HEK293 (cell line): ENCODE data around the gene AGAP3.
A peak's percentile ranks its signal among the peaks of the same experiment; 100 is the strongest.

Experiments used
- CTCF ChIA-PET: fragments of 350-600 bp; formaldehyde crosslinking; extraction: SDS; loops from one replicate; lab custom pipeline; 2021; ENCODE audit warnings: antibody characterized with exemption; lab: Yijun Ruan, JAX
- POLR2A ChIA-PET: fragments of 300-600 bp; formaldehyde crosslinking; extraction: SDS; loops from one replicate; lab custom pipeline; 2020; ENCODE audit warnings: antibody characterized with exemption, inconsistent platforms; lab: Yijun Ruan, JAX
- H3K27ac ChIP-seq: fragments of 200-500 bp; sonication (Bioruptor generic); 2 replicates; pipeline ENCODE4 v1.5.1; 2014; ENCODE audit warnings: low read depth, low read length, control low read depth, inconsistent platforms; ENCODE audit errors: extremely low read depth
- H3K36me3 ChIP-seq, 2 experiments: fragments of 200-500 bp in 1 of 2; sonication (Bioruptor generic) in 1 of 2; 1 replicate in 1 of 2; 2 replicates in 1 of 2; pipeline ENCODE4 v1.5.1; 2014 to 2017; ENCODE audit warnings: inconsistent platforms in 2 of 2, low read length in 2 of 2; ENCODE audit not compliant: control insufficient read depth in 2 of 2, insufficient read depth in 1 of 2
- H3K4me1 ChIP-seq: fragments of 200-500 bp; sonication (Bioruptor generic); 2 replicates; pipeline ENCODE4 v1.5.1; 2014; ENCODE audit warnings: mild to moderate bottlenecking, low read length, inconsistent platforms; ENCODE audit not compliant: control insufficient read depth, insufficient read depth
- H3K4me3 ChIP-seq: 2 replicates; pipeline ENCODE4 v1.5.1; 2011; ENCODE audit warnings: low read depth, mild to moderate bottlenecking, control low read depth, low read length, moderate library complexity
- H3K9me3 ChIP-seq: fragments of 200-500 bp; sonication (Bioruptor generic); 2 replicates; pipeline ENCODE4 v1.5.1; 2014; ENCODE audit warnings: low read depth, low read length, inconsistent platforms; ENCODE audit not compliant: control insufficient read depth, insufficient read depth
- EGR2 ChIP-seq: fragments of 450-650 bp; formaldehyde crosslinking; IDR thresholded peaks from 2 replicates; pipeline ENCODE4 v1.5.1; 2016; ENCODE audit warnings: low read depth, missing biosample characterization, missing genetic modification characterization
- GLI4 ChIP-seq: fragments of 450-650 bp; formaldehyde crosslinking; IDR thresholded peaks from 2 replicates; pipeline ENCODE4 v1.5.1; 2016; ENCODE audit warnings: missing biosample characterization, missing genetic modification characterization
- HOXC10 ChIP-seq: sonication (generic); formaldehyde crosslinking; IDR thresholded peaks from 2 replicates; pipeline ENCODE4 v1.8.1; 2023; ENCODE audit warnings: mild to moderate bottlenecking, missing genetic modification reagents
- KLF16 ChIP-seq: fragments of 450-650 bp; formaldehyde crosslinking; IDR thresholded peaks from 2 replicates; pipeline ENCODE4 v1.5.1; 2017; ENCODE audit warnings: missing biosample characterization, missing genetic modification characterization
- KLF9 ChIP-seq: fragments of 450-650 bp; formaldehyde crosslinking; IDR thresholded peaks from 2 replicates; pipeline ENCODE4 v1.5.1; 2016; ENCODE audit warnings: missing biosample characterization, missing genetic modification characterization, low read depth
- OSR2 ChIP-seq: fragments of 450-650 bp; formaldehyde crosslinking; IDR thresholded peaks from 2 replicates; pipeline ENCODE4 v1.5.1; 2016; ENCODE audit warnings: missing biosample characterization, missing genetic modification characterization
- SCRT2 ChIP-seq: fragments of 450-650 bp; formaldehyde crosslinking; IDR thresholded peaks from 2 replicates; pipeline ENCODE4 v1.5.1; 2016; ENCODE audit warnings: missing biosample characterization, missing genetic modification characterization
- SP2 ChIP-seq: fragments of 450-650 bp; formaldehyde crosslinking; IDR thresholded peaks from 2 replicates; pipeline ENCODE4 v1.5.1; 2016; ENCODE audit warnings: missing biosample characterization, missing genetic modification characterization
- SP3 ChIP-seq: fragments of 450-650 bp; formaldehyde crosslinking; IDR thresholded peaks from 2 replicates; pipeline ENCODE4 v1.5.1; 2016; ENCODE audit warnings: missing biosample characterization, missing genetic modification characterization
- YY2 ChIP-seq: fragments of 450-650 bp; formaldehyde crosslinking; IDR thresholded peaks from 2 replicates; pipeline ENCODE4 v1.5.1; 2016; ENCODE audit warnings: missing biosample characterization, missing genetic modification characterization
- ZBTB10 ChIP-seq: fragments of 450-650 bp; formaldehyde crosslinking; IDR thresholded peaks from 2 replicates; pipeline ENCODE4 v1.5.1; 2016; ENCODE audit warnings: missing biosample characterization, missing genetic modification characterization
- ZBTB48 ChIP-seq: fragments of 450-650 bp; formaldehyde crosslinking; IDR thresholded peaks from 2 replicates; pipeline ENCODE4 v1.5.1; 2016; ENCODE audit warnings: missing biosample characterization, missing genetic modification characterization
- ZBTB8A ChIP-seq: fragments of 450-650 bp; formaldehyde crosslinking; IDR thresholded peaks from 2 replicates; pipeline ENCODE4 v1.5.1; 2016; ENCODE audit warnings: missing biosample characterization, missing genetic modification characterization
- ZEB2 ChIP-seq: fragments of 450-650 bp; formaldehyde crosslinking; IDR thresholded peaks from 2 replicates; pipeline ENCODE4 v1.5.1; 2016; ENCODE audit warnings: missing biosample characterization, missing genetic modification characterization
- ZFP69B ChIP-seq: fragments of 450-650 bp; formaldehyde crosslinking; IDR thresholded peaks from 2 replicates; pipeline ENCODE4 v1.5.1; 2016; ENCODE audit warnings: missing biosample characterization, missing genetic modification characterization
- ZNF133 ChIP-seq: fragments of 450-650 bp; formaldehyde crosslinking; IDR thresholded peaks from 2 replicates; pipeline ENCODE4 v1.5.1; 2016; ENCODE audit warnings: missing biosample characterization, missing genetic modification characterization
- ZNF280C ChIP-seq: fragments of 450-650 bp; formaldehyde crosslinking; IDR thresholded peaks from 2 replicates; pipeline ENCODE4 v1.5.1; 2016; ENCODE audit warnings: missing biosample characterization, missing genetic modification characterization
- ZNF311 ChIP-seq: fragments of 450-650 bp; formaldehyde crosslinking; IDR thresholded peaks from 2 replicates; pipeline ENCODE4 v1.5.1; 2017; ENCODE audit warnings: missing biosample characterization, missing genetic modification characterization, borderline replicate concordance
- ZNF423 ChIP-seq: fragments of 450-650 bp; formaldehyde crosslinking; IDR thresholded peaks from 2 replicates; pipeline ENCODE4 v1.5.1; 2016; ENCODE audit warnings: missing biosample characterization, missing genetic modification characterization
- ZNF433 ChIP-seq: fragments of 450-650 bp; formaldehyde crosslinking; IDR thresholded peaks from 2 replicates; pipeline ENCODE4 v1.5.1; 2016; ENCODE audit warnings: missing biosample characterization, missing genetic modification characterization, low read depth
- ZNF501 ChIP-seq: fragments of 450-650 bp; formaldehyde crosslinking; IDR thresholded peaks from 2 replicates; pipeline ENCODE4 v1.5.1; 2016; ENCODE audit warnings: missing biosample characterization, missing genetic modification characterization
- ZNF521 ChIP-seq: fragments of 450-650 bp; formaldehyde crosslinking; IDR thresholded peaks from 2 replicates; pipeline ENCODE4 v1.5.1; 2017; ENCODE audit warnings: missing biosample characterization, mild to moderate bottlenecking, missing genetic modification characterization
- ZNF585B ChIP-seq: fragments of 450-650 bp; formaldehyde crosslinking; IDR thresholded peaks from 2 replicates; pipeline ENCODE4 v1.5.1; 2016; ENCODE audit warnings: missing biosample characterization, missing genetic modification characterization
- ZNF600 ChIP-seq: fragments of 450-650 bp; formaldehyde crosslinking; IDR thresholded peaks from 2 replicates; pipeline ENCODE4 v1.5.1; 2016; ENCODE audit warnings: missing biosample characterization, missing genetic modification characterization
- ZNF664 ChIP-seq: fragments of 450-650 bp; formaldehyde crosslinking; IDR thresholded peaks from 2 replicates; pipeline ENCODE4 v1.5.1; 2016; ENCODE audit warnings: missing biosample characterization, missing genetic modification characterization
- ZNF76 ChIP-seq: fragments of 450-650 bp; formaldehyde crosslinking; IDR thresholded peaks from 2 replicates; pipeline ENCODE4; 2016; ENCODE audit warnings: low read depth, missing biosample characterization, missing genetic modification characterization, borderline replicate concordance
- ZSCAN30 ChIP-seq: fragments of 450-650 bp; IDR thresholded peaks from 2 replicates; pipeline ENCODE4 v1.5.1; 2018; ENCODE audit warnings: missing biosample characterization, mild to moderate bottlenecking, missing genetic modification characterization, moderate library complexity
- TF ChIP-seq, protein P1 (sequence below): fragments of 450-650 bp; formaldehyde crosslinking; optimal IDR thresholded peaks from 2 replicates; pipeline ENCODE3; 2016; ENCODE audit warnings: missing biosample characterization, mild to moderate bottlenecking, missing genetic modification characterization
- TF ChIP-seq, protein P2 (sequence below): fragments of 450-650 bp; formaldehyde crosslinking; IDR thresholded peaks from 2 replicates; pipeline ENCODE4 v1.5.1; 2016; ENCODE audit warnings: missing biosample characterization, missing genetic modification characterization

Gene AGAP3

DNA sequence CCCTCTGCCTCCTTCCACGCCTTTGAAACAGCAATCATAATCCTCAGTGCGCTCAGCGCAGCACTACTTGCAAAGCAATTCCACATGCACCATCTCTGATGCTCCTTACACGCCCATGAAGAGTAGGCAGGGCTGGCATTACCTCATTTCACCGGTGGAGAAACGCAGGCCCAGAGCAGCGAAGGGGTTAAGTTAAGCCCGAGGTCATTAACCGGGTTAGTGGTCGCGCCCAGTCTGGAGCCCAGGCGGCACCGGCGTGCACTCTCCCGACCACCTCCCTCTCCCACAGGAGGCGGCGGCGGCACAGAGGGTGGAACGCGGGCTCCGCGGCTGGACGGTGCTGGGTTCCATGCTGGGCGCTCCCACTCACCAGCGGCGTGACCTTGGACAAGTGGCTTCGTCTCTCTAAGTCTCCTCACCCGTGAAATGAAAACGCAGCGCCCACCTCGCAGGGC, 6.2 kb upstream of the AGAP3 start (continued):
- no peak for TF ChIP-seq GLI4
- no peak for TF ChIP-seq ZNF280C (tag by site-specific recombination)
- TF ChIP-seq, all 188 proteins: peak for 28

DNA sequence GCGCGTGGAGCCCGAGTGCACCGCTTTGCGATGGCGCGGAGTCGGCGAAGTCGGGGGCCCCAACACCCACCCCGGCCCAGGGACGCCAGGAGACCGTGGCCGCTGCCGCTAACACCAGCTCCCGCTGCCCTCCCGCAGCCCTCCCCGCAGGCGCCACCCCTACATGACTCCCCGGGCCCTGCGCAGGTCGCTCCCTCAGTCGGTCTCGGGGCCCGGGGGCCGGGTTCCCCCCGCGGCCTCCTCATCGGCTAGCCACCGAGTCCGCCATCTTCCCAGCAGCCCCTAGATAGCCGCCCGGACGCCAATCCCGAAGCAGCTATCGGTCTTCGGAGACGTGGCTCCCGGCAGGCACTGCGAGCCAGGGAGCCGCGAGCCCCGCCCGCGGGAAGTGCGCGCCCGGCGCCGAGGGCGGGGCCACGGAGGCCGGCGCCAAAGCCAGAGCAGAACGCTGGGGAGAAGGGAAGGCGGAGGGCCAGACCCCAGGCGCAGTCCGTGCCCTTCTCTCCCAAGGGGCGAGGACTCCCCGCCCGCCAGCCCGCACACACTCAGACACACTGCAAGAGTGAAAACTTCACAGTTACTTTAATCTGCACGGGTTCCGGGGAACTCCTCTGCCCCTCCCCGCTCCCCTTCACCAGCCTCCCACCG, 5.6 kb upstream of the AGAP3 start, which contains the start of gene FASTK:
Gene FASTK, minus strand, starts transcription at position 288 of the 648 bp plus-strand sequence. Its CDS starts 43 bp downstream, at position 245.
- POLR2A ChIA-PET, result interaction anchor here (0.6 to 2.0 kb wide), 15 partner anchors 9 to 146 kb away, joined by 3 to 17 read pairs (median 5); partner anchors contain the start of genes ABCB8, ABCF2 and CDK5
- Histone ChIP-seq H3K4me3 (peak within 1 kb of the TSS; percentile 89), H3K27ac (peak within 1 kb of the TSS; percentile 75), H3K9me3 (no peaks in the 10 kb centered on the region), H3K36me3 (peaks cover 0 to 39% of the 10 kb centered on the region in 2 experiments; a peak in 1 of 3 replicates), H3K4me1 (peaks cover 7% of the 10 kb centered on the region; the same call in 1 of the 2 replicates)
- CTCF ChIA-PET, result interaction anchor here (0.6 to 1.6 kb wide), 5 partner anchors 8 to 36 kb away, joined by 3 to 8 read pairs (median 4); no protein-coding TSS in a partner anchor
- TF ChIP-seq YY2 (tag by site-specific recombination), result peak; percentile 83
- peak; percentile 98 for TF ChIP-seq ZNF600 (tag by site-specific recombination)
- TF ChIP-seq ZBTB48 (tag by site-specific recombination), result no peak
- no peak for TF ChIP-seq ZSCAN30 (tag by site-specific recombination)
- peak; percentile 97 for TF ChIP-seq ZNF76 (tag by site-specific recombination)
- no peak for TF ChIP-seq ZNF433 (tag by site-specific recombination)
- TF ChIP-seq ZNF521 (tag by site-specific recombination), result no peak
- peak; percentile 90; the same call in 1 of the 2 replicates for TF ChIP-seq ZNF501 (tag by site-specific recombination)
- no peak for TF ChIP-seq ZFP69B (tag by site-specific recombination)
- no peak for TF ChIP-seq EGR2
- 0 out of 2 replicates have a peak, but pooled peaks have one; percentile 4 for TF ChIP-seq OSR2 (tag by site-specific recombination)
- TF ChIP-seq GLI4, result no peak
- 0 out of 2 replicates have a peak, but pooled peaks have one; percentile 67 for TF ChIP-seq ZEB2 (tag by site-specific recombination)
- TF ChIP-seq ZBTB10 (tag by site-specific recombination), result peak; percentile 80
- no peak for TF ChIP-seq ZNF311 (tag by site-specific recombination)
- no peak for TF ChIP-seq KLF9 (tag by site-specific recombination)
- no peak for TF ChIP-seq HOXC10 (CRISPR knock-in tag)
- TF ChIP-seq, protein P1, sequence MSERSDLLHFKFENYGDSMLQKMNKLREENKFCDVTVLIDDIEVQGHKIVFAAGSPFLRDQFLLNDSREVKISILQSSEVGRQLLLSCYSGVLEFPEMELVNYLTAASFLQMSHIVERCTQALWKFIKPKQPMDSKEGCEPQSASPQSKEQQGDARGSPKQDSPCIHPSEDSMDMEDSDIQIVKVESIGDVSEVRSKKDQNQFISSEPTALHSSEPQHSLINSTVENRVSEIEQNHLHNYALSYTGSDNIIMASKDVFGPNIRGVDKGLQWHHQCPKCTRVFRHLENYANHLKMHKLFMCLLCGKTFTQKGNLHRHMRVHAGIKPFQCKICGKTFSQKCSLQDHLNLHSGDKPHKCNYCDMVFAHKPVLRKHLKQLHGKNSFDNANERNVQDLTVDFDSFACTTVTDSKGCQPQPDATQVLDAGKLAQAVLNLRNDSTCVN, result peak; percentile 79
- TF ChIP-seq ZNF133 (tag by site-specific recombination), result no peak
- 0 out of 2 replicates have a peak, but pooled peaks have one; percentile 6 for TF ChIP-seq KLF16 (tag by site-specific recombination)
- TF ChIP-seq ZNF585B, result no peak
- TF ChIP-seq SCRT2 (tag by site-specific recombination), result no peak
- peak; percentile 61 for TF ChIP-seq SP3 (tag by site-specific recombination)
- TF ChIP-seq, protein P2, sequence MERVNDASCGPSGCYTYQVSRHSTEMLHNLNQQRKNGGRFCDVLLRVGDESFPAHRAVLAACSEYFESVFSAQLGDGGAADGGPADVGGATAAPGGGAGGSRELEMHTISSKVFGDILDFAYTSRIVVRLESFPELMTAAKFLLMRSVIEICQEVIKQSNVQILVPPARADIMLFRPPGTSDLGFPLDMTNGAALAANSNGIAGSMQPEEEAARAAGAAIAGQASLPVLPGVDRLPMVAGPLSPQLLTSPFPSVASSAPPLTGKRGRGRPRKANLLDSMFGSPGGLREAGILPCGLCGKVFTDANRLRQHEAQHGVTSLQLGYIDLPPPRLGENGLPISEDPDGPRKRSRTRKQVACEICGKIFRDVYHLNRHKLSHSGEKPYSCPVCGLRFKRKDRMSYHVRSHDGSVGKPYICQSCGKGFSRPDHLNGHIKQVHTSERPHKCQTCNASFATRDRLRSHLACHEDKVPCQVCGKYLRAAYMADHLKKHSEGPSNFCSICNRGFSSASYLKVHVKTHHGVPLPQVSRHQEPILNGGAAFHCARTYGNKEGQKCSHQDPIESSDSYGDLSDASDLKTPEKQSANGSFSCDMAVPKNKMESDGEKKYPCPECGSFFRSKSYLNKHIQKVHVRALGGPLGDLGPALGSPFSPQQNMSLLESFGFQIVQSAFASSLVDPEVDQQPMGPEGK (tag by site-specific recombination), result peak; percentile 92
- TF ChIP-seq ZBTB8A, result peak; percentile 93
- TF ChIP-seq ZNF423, result 0 out of 2 replicates have a peak, but pooled peaks have one; percentile 2
- peak; percentile 62 for TF ChIP-seq SP2 (tag by site-specific recombination)
- TF ChIP-seq ZNF664 (tag by site-specific recombination), result no peak
